HG02938 (cell line): ENCODE results near the gene SLN.

Experiments used
- ATAC-seq: cut with Tn5 transposase; IDR thresholded peaks from one replicate; pipeline ENCODE4 v1.9.1; 2021; ENCODE audit warnings: mild to moderate bottlenecking, moderate library complexity; ENCODE audit not compliant: unreplicated experiment

The SLN gene

GRCh38 chr11:107688322-107688918, 23.4 kb downstream of the SLN start:
- ATAC-seq, result no peak

- ATAC-seq, result no peak
These were observed 28.0 kb downstream of the SLN start for GRCh38 chr11:107683807-107684206.

- ATAC-seq, result no peak
These were observed 28.8 kb downstream of the SLN start for GRCh38 chr11:107683061-107683460.

- no peak for ATAC-seq
These were observed 29.3 kb downstream of the SLN start for GRCh38 chr11:107682572-107682971.

- ATAC-seq, result no peak
These were observed 29.7 kb downstream of the SLN start for GRCh38 chr11:107682171-107682570.

- no peak for ATAC-seq
These were observed 32.4 kb downstream of the SLN start for GRCh38 chr11:107679255-107680024.

GRCh38 chr11:107678632-107678971, 33.3 kb downstream of the SLN start:
- ATAC-seq, result no peak

- ATAC-seq, result no peak
These were observed 33.8 kb downstream of the SLN start for GRCh38 chr11:107677924-107678631.

- ATAC-seq, result no peak
These were observed 35.4 kb downstream of the SLN start for GRCh38 chr11:107676336-107677057.

GRCh38 chr11:107675902-107676301, 36.0 kb downstream of the SLN start:
- ATAC-seq, result no peak

GRCh38 chr11:107669893-107670601, 41.8 kb downstream of the SLN start:
- no peak for ATAC-seq

- ATAC-seq, result no peak
These were observed 42.6 kb downstream of the SLN start for GRCh38 chr11:107669191-107669740.

- ATAC-seq, result no peak
These were observed 44.8 kb downstream of the SLN start for GRCh38 chr11:107666911-107667613.

- no peak for ATAC-seq
These were observed 46.8 kb downstream of the SLN start for GRCh38 chr11:107665018-107665417.

- no peak for ATAC-seq
These were observed 50.2 kb downstream of the SLN start for GRCh38 chr11:107661656-107662055.

- ATAC-seq, result no peak
These were observed 51.8 kb downstream of the SLN start for GRCh38 chr11:107660066-107660465.

GRCh38 chr11:107659310-107659709, 52.5 kb downstream of the SLN start:
- ATAC-seq, result no peak
